Measurements from ENCODE around the gene ARHGEF25.

ARHGEF25 gene

DNA sequence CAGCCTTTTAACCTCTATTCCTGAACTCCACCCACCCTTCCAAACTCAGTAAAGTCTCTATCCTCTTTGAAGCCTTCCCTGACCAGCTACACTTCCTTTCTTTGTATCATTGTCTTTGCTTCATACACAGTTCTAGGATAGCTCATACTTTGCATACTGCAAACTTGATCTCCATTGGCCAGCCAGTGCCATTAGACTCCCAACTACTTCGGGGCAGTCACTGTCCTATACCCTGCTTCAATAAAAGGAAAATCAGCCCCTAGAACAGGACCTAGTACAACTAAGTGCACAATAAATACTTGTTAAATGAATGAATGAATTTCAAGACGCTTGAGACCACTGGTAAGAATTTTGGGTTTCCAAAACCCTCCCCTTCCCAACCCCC lies 20.8 kb upstream of the ARHGEF25 start:
- TF ChIP-seq SIN3A (IDR thresholded peaks at IDR 0.05; ENCODE audit: borderline replicate concordance, insufficient read depth, low read length) (no peak), FOXP2 (optimal IDR thresholded peaks at IDR 0.05; ENCODE audit: borderline replicate concordance, extremely low read depth, extremely low read length, insufficient read depth) (no peak), POLR2AphosphoS5 (IDR thresholded peaks at IDR 0.05; ENCODE audit: low read depth, low read length) (no peak), TAF1 (IDR thresholded peaks at IDR 0.05; ENCODE audit: borderline replicate concordance, insufficient read depth, low read length) (no peak)
- TF ChIP-seq, protein P1, sequence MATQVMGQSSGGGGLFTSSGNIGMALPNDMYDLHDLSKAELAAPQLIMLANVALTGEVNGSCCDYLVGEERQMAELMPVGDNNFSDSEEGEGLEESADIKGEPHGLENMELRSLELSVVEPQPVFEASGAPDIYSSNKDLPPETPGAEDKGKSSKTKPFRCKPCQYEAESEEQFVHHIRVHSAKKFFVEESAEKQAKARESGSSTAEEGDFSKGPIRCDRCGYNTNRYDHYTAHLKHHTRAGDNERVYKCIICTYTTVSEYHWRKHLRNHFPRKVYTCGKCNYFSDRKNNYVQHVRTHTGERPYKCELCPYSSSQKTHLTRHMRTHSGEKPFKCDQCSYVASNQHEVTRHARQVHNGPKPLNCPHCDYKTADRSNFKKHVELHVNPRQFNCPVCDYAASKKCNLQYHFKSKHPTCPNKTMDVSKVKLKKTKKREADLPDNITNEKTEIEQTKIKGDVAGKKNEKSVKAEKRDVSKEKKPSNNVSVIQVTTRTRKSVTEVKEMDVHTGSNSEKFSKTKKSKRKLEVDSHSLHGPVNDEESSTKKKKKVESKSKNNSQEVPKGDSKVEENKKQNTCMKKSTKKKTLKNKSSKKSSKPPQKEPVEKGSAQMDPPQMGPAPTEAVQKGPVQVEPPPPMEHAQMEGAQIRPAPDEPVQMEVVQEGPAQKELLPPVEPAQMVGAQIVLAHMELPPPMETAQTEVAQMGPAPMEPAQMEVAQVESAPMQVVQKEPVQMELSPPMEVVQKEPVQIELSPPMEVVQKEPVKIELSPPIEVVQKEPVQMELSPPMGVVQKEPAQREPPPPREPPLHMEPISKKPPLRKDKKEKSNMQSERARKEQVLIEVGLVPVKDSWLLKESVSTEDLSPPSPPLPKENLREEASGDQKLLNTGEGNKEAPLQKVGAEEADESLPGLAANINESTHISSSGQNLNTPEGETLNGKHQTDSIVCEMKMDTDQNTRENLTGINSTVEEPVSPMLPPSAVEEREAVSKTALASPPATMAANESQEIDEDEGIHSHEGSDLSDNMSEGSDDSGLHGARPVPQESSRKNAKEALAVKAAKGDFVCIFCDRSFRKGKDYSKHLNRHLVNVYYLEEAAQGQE (IDR thresholded peaks at IDR 0.05; ENCODE audit: insufficient read depth in 1 of 2, low read depth in 2 of 2, low read length in 2 of 2), result no peak

DNA sequence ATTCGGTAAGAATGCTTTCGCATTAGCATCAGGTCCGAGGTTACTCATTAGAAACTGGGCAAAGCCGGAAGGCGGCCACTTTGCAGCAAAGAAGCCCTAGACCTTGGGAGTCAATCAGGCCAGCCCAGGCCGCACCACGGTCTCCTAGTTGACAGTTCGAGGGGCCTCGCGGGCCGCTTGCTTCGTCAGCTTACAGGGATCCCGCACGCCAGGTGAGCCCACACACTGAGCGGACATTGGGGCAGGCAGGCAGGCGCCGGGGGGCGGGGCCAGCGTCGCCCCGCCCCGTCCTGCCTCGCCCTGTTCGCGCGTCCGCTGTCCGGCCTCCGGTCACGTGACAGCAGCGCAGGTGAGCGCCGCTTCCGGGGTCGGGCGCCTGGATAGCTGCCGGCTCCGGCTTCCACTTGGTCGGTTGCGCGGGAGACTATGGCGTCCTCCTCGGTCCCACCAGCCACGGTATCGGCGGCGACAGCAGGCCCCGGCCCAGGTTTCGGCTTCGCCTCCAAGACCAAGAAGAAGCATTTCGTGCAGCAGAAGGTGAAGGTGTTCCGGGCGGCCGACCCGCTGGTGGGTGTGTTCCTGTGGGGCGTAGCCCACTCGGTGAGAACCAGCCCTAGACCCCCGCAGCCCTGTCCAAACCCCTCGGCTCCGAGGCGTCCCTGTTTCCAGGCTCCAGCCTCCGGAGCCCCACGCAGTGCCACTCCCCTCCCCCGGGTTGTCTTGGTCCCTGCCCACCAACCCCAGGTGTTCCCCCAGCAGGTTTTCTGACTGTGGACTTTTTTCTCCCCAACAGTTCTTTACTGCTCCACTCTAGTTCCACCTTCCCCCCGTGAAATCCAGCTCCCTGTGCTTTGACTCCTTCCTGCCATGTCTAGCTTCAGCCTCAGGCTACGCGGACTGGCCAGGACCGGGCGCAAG lies 20.1 kb upstream of the ARHGEF25 start, which contains the start of gene PIP4K2C:
Gene PIP4K2C, plus strand, starts transcription at position 329 of the 918 bp plus-strand sequence. Its CDS starts 98 bp downstream, at position 427.
- TF ChIP-seq SIN3A (IDR thresholded peaks at IDR 0.05; ENCODE audit: borderline replicate concordance, insufficient read depth, low read length) (peak; percentile 36; the same call in 1 of the 2 replicates), TAF1 (IDR thresholded peaks at IDR 0.05; ENCODE audit: borderline replicate concordance, insufficient read depth, low read length) (0 out of 2 replicates have a peak, but pooled peaks have one; percentile 16), POLR2AphosphoS5 (IDR thresholded peaks at IDR 0.05; ENCODE audit: low read depth, low read length) (peak; percentile 46), FOXP2 (optimal IDR thresholded peaks at IDR 0.05; ENCODE audit: borderline replicate concordance, extremely low read depth, extremely low read length, insufficient read depth) (peak; percentile 85)
- TF ChIP-seq, protein P1 (IDR thresholded peaks at IDR 0.05; ENCODE audit: insufficient read depth in 1 of 2, low read depth in 2 of 2, low read length in 2 of 2), result no peak

DNA sequence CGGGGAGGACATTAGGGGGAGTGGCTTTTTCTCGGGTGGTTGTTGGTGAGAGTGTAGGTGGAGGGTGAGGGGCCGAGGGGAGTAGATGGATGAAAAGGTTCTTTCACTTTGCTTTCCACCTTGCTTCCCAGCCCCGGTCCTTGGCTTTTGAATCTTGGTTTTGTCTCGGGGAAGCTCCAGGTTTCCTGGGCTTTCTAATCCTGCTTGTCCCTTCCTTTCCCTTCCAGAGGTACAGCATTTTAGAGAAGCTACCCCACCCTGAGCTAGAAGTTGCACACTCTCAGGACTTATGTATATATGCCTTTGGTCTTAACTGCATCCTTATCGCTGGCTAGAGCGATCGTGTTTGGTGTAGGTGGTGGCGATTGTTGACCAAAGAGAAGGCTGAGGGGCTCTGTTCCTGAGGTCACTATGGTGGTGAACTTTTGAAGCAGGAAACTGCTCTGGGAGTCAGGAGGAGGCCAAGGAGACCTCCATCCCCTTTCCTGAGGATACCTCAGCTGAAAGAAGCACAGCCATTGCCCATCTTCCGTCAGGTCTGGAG lies 19.4 kb upstream of the ARHGEF25 start:
- TF ChIP-seq TAF1 (IDR thresholded peaks at IDR 0.05; ENCODE audit: borderline replicate concordance, insufficient read depth, low read length) (no peak), FOXP2 (optimal IDR thresholded peaks at IDR 0.05; ENCODE audit: borderline replicate concordance, extremely low read depth, extremely low read length, insufficient read depth) (no peak), SIN3A (IDR thresholded peaks at IDR 0.05; ENCODE audit: borderline replicate concordance, insufficient read depth, low read length) (no peak), POLR2AphosphoS5 (IDR thresholded peaks at IDR 0.05; ENCODE audit: low read depth, low read length) (no peak)
- TF ChIP-seq, protein P1 (IDR thresholded peaks at IDR 0.05; ENCODE audit: insufficient read depth in 1 of 2, low read depth in 2 of 2, low read length in 2 of 2), result no peak

DNA sequence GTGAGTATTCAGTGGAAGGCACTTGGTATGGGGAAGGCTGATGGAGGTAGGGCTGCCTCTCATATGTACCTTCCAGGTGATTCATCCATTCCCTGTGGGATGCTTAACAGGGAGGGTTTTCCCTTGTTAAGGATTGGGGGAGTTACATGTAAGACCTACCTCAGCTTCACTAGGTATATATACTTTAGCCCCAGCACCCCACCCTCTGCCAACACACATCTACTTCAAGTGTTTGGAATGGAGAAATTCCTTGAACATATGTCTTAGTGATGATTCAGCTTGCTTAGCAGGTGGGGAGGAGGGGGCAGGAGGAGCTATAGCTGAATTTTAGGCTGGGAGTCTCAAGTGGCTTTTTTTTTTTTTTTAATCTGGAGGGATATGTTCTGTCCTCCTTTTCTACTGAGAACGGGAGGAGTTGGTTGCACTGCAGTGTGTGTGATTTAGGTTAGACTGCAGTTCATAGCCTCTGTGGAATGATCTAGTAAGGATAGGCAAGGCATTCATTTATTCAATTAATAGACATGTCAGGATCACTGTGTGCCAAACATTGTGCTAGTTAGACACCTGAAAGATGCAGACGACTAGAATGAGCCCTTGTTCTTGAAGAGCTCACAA lies 18.6 kb upstream of the ARHGEF25 start:
- TF ChIP-seq FOXP2 (optimal IDR thresholded peaks at IDR 0.05; ENCODE audit: borderline replicate concordance, extremely low read depth, extremely low read length, insufficient read depth) (no peak), TAF1 (IDR thresholded peaks at IDR 0.05; ENCODE audit: borderline replicate concordance, insufficient read depth, low read length) (no peak), SIN3A (IDR thresholded peaks at IDR 0.05; ENCODE audit: borderline replicate concordance, insufficient read depth, low read length) (no peak)
- TF ChIP-seq, protein P1 (IDR thresholded peaks at IDR 0.05; ENCODE audit: insufficient read depth in 1 of 2, low read depth in 2 of 2, low read length in 2 of 2), result no peak

Measured in PFSK-1 (cell line).